ENCODE data around the gene MRPL51.
"Not testable (repeated sequence)": the region's sequence is repeated elsewhere in the genome, so short reads cannot be mapped to it uniquely, and the experiment has no call there.

MRPL51 gene
- total RNA-seq: 9.7 to 14.5 (median 11.7) reads per million in 3 donors

DNA sequence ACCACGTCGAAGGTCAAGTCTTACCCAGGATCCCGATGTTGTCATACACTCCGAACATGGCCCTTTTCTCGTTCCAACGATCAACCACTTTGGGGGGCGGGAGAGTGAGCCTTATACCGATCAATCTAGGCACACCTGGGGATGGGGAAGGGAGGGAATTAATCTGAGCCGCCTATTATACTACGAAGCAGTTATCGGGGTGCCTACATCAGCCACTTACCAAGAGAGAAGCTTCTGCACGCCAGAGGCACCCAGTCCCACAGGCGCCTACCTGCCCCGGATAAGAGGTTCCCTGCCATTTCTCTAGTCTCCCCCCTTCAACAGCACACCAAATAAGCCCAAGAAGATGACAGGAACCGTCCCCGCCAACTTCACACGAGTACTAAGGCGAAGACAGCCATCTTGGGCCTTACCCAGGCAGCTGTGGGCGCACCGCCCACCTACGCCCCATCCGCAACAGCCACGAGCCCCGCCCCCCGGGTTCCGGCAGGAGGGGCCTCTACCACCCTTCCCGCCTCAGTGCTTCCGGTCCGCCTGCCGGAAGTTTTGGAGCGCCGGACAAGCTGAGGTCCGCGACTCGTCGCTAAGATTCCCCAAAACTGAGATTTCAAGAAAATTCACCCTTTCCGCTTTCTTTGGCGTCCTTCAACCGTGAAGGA lies at the start of gene MRPL51:
TSS of gene MRPL51 (minus strand) at position 425 of the 659 bp plus-strand sequence. CDS start at position 299, 126 bp downstream.
- peak; percentile 85 to 94 (median 91) for DNase-seq
- Histone ChIP-seq H3K27me3 (replicated peaks; ENCODE audit: control insufficient read depth, insufficient read depth, low read length, poor library complexity, severe bottlenecking) (no peaks in the 10 kb centered on the region), H3K4me3 (ENCODE audit: insufficient read depth, low read depth, low read length, poor library complexity, severe bottlenecking) (peak within 1 kb of the TSS; percentile 78), H3K4me1 (ENCODE audit: control insufficient read depth, insufficient read depth, low read length, poor library complexity, severe bottlenecking) (peaks cover 10% of the 10 kb centered on the region), H3K9me3 (ENCODE audit: control insufficient read depth, low read length) (no peaks in the 10 kb centered on the region), H3K27ac (ENCODE audit: insufficient read depth, low read length, poor library complexity, severe bottlenecking) (peak within 1 kb of the TSS; percentile 85), H3K36me3 (ENCODE audit: control insufficient read depth, insufficient read depth, low read length) (peaks cover 9% of the 10 kb centered on the region)

DNA sequence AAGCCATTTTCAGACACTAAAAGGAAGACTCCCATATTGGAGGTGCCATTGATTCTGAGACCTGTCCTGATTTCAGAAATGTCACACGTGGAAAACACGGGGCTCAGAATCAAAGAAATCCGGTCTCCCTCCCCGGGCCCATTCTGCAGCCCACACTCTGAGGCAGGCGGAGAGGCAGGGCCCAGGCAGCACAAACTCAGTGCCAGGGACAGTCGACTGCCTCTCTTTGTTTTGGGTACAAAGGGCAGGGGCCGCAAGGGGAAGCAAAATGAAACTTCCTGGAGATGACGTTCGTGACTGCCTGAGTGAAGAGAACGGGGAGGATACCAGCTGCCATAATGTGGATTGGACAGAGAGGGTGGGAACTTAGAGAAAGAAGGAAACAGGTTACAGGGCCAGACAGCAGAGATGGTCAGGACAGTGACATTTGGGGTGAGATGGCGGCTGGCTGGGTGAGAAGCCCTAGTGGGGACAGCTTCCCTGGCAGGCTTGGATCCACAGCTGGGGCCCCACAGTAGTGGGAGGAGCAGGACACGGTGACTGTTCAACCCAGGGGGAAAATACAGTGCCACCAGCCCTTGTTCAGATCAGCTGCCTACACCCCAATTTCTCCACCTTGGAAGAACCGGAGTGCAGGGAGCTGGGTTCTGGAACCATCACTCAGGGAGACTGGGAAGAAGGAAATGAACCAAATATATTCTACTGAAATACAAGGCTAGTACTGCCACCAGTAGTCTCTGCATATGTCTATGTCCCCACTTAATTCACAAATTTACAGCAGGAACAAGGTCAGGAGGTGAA lies 49.3 kb upstream of the MRPL51 start:
- no peak overlapping the region for H3K4me3 ChIP-seq (ENCODE audit: insufficient read depth, low read depth, low read length, poor library complexity, severe bottlenecking)
- peak overlapping the region; percentile 22 for H3K27ac ChIP-seq (ENCODE audit: insufficient read depth, low read length, poor library complexity, severe bottlenecking)
- no peaks in the 10 kb centered on the region for H3K9me3 ChIP-seq (ENCODE audit: control insufficient read depth, low read length)
- no peak for DNase-seq
- H3K36me3 ChIP-seq (ENCODE audit: control insufficient read depth, insufficient read depth, low read length): peaks cover 31% of the 10 kb centered on the region
- H3K27me3 ChIP-seq (replicated peaks; ENCODE audit: control insufficient read depth, insufficient read depth, low read length, poor library complexity, severe bottlenecking): no peaks in the 10 kb centered on the region
- peaks cover 25% of the 10 kb centered on the region for H3K4me1 ChIP-seq (ENCODE audit: control insufficient read depth, insufficient read depth, low read length, poor library complexity, severe bottlenecking)

DNA sequence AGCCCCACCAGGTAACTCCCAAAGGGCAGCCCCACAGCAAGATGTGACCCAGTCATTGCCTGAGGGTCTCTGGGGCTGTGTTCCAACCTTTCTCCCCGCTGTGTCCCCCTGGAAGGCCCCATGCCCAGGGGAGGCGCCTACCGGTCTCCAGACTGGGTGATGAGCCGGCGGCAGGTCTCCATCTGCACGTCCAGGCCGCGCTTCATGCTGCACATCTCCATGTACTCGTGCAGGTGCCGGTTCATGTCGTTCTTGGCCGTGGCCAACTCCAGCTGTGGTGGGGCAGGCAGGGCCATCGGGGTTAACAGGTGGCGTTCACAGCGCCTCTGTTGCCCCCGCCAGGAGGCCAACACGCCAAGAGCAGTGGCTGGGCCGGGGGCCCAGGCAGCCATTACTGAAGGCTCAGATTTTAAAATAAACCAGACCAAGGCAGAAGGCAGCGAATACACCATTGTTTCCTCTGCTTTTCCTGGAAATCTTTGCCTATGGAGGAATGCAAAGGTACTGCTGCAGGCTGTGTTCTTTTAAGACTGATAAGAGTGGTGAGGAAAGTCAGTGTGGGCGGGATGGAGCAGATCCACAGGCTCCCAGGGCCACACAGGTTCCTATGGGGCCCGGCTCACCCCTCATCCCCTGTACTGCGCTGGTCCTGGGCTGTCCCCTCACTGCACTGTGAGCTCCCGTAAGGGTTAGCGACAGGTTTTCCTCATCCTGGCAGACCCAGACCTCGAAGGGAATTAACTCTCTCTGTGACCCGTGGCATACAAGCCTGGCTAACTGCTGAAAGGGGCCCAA lies 48.5 kb upstream of the MRPL51 start:
- Histone ChIP-seq H3K27ac (ENCODE audit: insufficient read depth, low read length, poor library complexity, severe bottlenecking) (peak overlapping the region; percentile 45), H3K9me3 (ENCODE audit: control insufficient read depth, low read length) (no peaks in the 10 kb centered on the region), H3K4me3 (ENCODE audit: insufficient read depth, low read depth, low read length, poor library complexity, severe bottlenecking) (no peak overlapping the region), H3K36me3 (ENCODE audit: control insufficient read depth, insufficient read depth, low read length) (peaks cover 32% of the 10 kb centered on the region), H3K4me1 (ENCODE audit: control insufficient read depth, insufficient read depth, low read length, poor library complexity, severe bottlenecking) (peaks cover 30% of the 10 kb centered on the region), H3K27me3 (replicated peaks; ENCODE audit: control insufficient read depth, insufficient read depth, low read length, poor library complexity, severe bottlenecking) (no peaks in the 10 kb centered on the region)
- no peak for DNase-seq

DNA sequence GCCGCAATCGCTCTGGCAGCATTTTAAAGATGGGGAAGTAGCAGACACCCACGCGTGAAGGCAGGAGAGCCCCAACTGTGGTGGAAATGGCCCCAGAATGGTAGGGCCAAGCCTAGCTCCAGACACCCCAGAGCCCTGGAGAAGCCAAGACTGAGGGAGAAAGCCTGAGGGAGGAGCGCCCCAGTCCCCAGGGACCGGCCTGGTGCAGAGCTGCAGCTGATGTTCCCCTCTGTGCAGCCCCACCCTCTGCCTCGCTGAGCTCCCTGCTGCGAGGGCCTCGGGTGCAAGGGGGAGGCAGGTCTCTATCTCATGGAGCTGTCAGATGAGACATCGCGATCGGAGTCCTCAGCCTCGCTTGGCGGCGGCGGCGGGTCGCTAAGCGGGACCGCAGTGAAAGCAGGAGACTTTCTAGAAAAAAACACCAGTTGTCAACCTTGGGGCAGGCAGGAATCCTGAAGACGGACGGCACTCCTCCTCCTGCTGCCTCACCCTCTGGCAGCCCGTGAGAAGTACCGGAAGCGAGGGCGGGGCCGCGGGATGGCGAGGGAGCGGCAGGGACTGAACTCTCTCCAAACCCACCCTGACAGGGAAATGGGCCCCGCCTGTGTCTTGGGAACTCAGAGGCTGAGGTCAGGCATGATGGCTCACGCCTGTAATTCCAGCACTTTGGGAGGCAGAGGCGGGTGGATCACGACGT lies 47.3 kb upstream of the MRPL51 start:
- DNase-seq: peak in 2 of 3 donors; percentile 38 to 43
- H3K4me1 ChIP-seq (ENCODE audit: control insufficient read depth, insufficient read depth, low read length, poor library complexity, severe bottlenecking): peaks cover 42% of the 10 kb centered on the region
- H3K9me3 ChIP-seq (ENCODE audit: control insufficient read depth, low read length): no peaks in the 10 kb centered on the region
- H3K27ac ChIP-seq (ENCODE audit: insufficient read depth, low read length, poor library complexity, severe bottlenecking): peak overlapping the region; percentile 45
- peak overlapping the region; percentile 37 for H3K4me3 ChIP-seq (ENCODE audit: insufficient read depth, low read depth, low read length, poor library complexity, severe bottlenecking)
- peaks cover 33% of the 10 kb centered on the region for H3K36me3 ChIP-seq (ENCODE audit: control insufficient read depth, insufficient read depth, low read length)
- H3K27me3 ChIP-seq (replicated peaks; ENCODE audit: control insufficient read depth, insufficient read depth, low read length, poor library complexity, severe bottlenecking): no peaks in the 10 kb centered on the region

DNA sequence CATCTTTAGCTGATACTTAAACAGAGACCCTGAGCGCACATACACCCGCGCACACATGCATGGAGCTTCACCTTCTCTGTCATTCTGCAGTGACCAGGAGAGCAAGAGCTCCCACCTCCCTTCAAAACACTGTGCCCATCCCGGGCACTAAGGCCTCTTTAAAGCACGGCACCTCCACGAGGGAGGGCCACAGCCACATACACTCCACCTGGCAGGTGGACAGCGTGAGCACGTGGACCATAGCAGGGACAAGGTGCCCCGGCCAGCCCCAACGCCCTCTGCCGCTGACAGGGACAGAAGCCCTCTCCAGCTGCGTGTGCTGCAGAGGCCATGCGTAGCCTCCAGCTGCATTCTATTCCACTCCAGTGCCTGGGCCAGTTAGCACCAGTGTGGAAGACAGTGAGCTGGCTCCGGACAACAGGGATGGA lies 46.7 kb upstream of the MRPL51 start:
- H3K27me3 ChIP-seq (replicated peaks; ENCODE audit: control insufficient read depth, insufficient read depth, low read length, poor library complexity, severe bottlenecking): no peaks in the 10 kb centered on the region
- H3K4me3 ChIP-seq (ENCODE audit: insufficient read depth, low read depth, low read length, poor library complexity, severe bottlenecking): no peak overlapping the region
- peaks cover 42% of the 10 kb centered on the region for H3K4me1 ChIP-seq (ENCODE audit: control insufficient read depth, insufficient read depth, low read length, poor library complexity, severe bottlenecking)
- no peak overlapping the region for H3K27ac ChIP-seq (ENCODE audit: insufficient read depth, low read length, poor library complexity, severe bottlenecking)
- no peak for DNase-seq
- no peaks in the 10 kb centered on the region for H3K9me3 ChIP-seq (ENCODE audit: control insufficient read depth, low read length)
- H3K36me3 ChIP-seq (ENCODE audit: control insufficient read depth, insufficient read depth, low read length): peaks cover 33% of the 10 kb centered on the region

DNA sequence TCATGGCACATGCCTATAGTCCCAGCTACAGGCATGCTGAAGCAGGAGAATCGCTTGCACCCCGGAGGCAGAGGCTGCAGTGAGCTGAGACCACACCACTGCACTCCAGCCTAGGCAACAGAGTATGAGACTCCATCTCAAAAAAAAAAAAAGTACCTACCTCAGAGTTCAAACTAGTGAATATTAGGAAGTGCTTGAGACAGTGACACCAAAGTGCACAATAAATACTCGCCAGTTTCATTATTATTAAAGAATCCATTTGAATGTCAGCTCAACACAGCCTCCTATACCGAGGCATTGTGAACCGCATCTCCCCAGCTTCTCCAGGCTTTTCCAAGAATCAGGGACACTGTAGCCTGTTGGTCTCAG lies 46.2 kb upstream of the MRPL51 start:
- no peak for DNase-seq
- Histone ChIP-seq H3K36me3 (ENCODE audit: control insufficient read depth, insufficient read depth, low read length) (peaks cover 29% of the 10 kb centered on the region), H3K4me1 (ENCODE audit: control insufficient read depth, insufficient read depth, low read length, poor library complexity, severe bottlenecking) (peaks cover 44% of the 10 kb centered on the region), H3K27ac (ENCODE audit: insufficient read depth, low read length, poor library complexity, severe bottlenecking) (no peak overlapping the region), H3K4me3 (ENCODE audit: insufficient read depth, low read depth, low read length, poor library complexity, severe bottlenecking) (no peak overlapping the region), H3K9me3 (ENCODE audit: control insufficient read depth, low read length) (no peaks in the 10 kb centered on the region), H3K27me3 (replicated peaks; ENCODE audit: control insufficient read depth, insufficient read depth, low read length, poor library complexity, severe bottlenecking) (no peaks in the 10 kb centered on the region)

DNA sequence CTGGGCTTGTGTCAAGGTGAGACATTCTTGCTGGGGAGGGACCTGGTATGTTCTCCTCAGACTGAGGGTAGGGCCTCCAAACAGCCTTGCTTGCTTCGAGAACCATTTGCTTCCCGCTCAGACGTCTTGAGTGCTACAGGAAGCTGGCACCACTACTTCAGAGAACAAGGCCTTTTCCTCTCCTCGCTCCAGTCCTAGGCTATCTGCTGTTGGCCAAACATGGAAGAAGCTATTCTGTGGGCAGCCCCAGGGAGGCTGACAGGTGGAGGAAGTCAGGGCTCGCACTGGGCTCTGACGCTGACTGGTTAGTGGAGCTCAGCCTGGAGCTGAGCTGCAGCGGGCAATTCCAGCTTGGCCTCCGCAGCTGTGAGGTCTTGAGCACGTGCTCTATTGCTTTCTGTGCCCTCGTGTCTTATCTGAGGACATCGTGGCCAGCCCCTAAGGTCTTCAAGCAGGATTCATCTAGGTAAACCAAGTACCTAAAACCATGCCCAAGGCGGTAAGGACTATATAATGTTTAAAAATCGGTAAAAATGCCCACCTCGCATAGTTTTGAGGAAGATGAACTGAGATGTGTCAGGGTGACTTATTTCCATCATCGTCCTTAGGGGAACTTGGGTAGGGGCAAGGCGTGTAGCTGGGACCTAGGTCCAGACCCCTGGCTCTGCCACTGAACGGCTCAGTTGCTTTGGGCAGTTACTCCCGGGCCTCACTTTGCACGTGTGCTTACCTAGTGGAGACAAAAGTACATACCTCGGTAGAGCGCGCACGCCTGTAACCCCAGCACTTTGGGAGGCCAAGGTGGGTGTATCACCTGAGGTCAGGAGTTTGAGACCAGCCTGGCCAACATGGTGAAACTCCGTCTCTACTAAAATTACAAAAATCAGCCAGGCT lies 45.6 kb upstream of the MRPL51 start:
- Histone ChIP-seq H3K9me3 (ENCODE audit: control insufficient read depth, low read length) (no peaks in the 10 kb centered on the region), H3K36me3 (ENCODE audit: control insufficient read depth, insufficient read depth, low read length) (peaks cover 29% of the 10 kb centered on the region), H3K4me1 (ENCODE audit: control insufficient read depth, insufficient read depth, low read length, poor library complexity, severe bottlenecking) (peaks cover 51% of the 10 kb centered on the region), H3K27me3 (replicated peaks; ENCODE audit: control insufficient read depth, insufficient read depth, low read length, poor library complexity, severe bottlenecking) (no peaks in the 10 kb centered on the region), H3K27ac (ENCODE audit: insufficient read depth, low read length, poor library complexity, severe bottlenecking) (peak overlapping the region; percentile 55), H3K4me3 (ENCODE audit: insufficient read depth, low read depth, low read length, poor library complexity, severe bottlenecking) (no peak overlapping the region)
- DNase-seq: no peak

DNA sequence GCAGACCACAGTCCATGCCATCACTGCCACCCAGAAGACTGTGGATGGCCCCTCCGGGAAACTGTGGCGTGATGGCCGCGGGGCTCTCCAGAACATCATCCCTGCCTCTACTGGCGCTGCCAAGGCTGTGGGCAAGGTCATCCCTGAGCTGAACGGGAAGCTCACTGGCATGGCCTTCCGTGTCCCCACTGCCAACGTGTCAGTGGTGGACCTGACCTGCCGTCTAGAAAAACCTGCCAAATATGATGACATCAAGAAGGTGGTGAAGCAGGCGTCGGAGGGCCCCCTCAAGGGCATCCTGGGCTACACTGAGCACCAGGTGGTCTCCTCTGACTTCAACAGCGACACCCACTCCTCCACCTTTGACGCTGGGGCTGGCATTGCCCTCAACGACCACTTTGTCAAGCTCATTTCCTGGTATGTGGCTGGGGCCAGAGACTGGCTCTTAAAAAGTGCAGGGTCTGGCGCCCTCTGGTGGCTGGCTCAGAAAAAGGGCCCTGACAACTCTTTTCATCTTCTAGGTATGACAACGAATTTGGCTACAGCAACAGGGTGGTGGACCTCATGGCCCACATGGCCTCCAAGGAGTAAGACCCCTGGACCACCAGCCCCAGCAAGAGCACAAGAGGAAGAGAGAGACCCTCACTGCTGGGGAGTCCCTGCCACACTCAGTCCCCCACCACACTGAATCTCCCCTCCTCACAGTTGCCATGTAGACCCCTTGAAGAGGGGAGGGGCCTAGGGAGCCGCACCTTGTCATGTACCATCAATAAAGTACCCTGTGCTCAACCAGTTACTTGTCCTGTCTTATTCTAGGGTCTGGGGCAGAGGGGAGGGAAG lies 44.7 kb upstream of the MRPL51 start:
- Histone ChIP-seq H3K27ac (ENCODE audit: insufficient read depth, low read length, poor library complexity, severe bottlenecking) (peak overlapping the region; percentile 55), H3K4me1 (ENCODE audit: control insufficient read depth, insufficient read depth, low read length, poor library complexity, severe bottlenecking) (peaks cover 59% of the 10 kb centered on the region), H3K36me3 (ENCODE audit: control insufficient read depth, insufficient read depth, low read length) (peaks cover 29% of the 10 kb centered on the region)
- not testable (repeated sequence) for H3K4me3 ChIP-seq (ENCODE audit: insufficient read depth, low read depth, low read length, poor library complexity, severe bottlenecking); H3K27me3 ChIP-seq (replicated peaks; ENCODE audit: control insufficient read depth, insufficient read depth, low read length, poor library complexity, severe bottlenecking); H3K9me3 ChIP-seq (ENCODE audit: control insufficient read depth, low read length)
- peak; percentile 67 to 80 (median 72) for DNase-seq

Measured in effector memory CD4-positive, alpha-beta T cell (primary cell).